NCI-H82 treated with DMSO at 0.1 percent for 48 hours (cell line): Measurements from ENCODE around the gene TNFAIP8L1.
A peak's percentile ranks its signal among the peaks of the same experiment; 100 is the strongest.
"Not testable (repeated sequence)": the region's sequence is repeated elsewhere in the genome, so short reads cannot be mapped to it uniquely, and the experiment has no call there.

ENCODE experiments used
- DNase-seq: peaks from one replicate; lab custom pipeline; 2025; ENCODE audit not compliant: unreplicated experiment; lab: John Stamatoyannopoulos, UW

Gene TNFAIP8L1

DNA sequence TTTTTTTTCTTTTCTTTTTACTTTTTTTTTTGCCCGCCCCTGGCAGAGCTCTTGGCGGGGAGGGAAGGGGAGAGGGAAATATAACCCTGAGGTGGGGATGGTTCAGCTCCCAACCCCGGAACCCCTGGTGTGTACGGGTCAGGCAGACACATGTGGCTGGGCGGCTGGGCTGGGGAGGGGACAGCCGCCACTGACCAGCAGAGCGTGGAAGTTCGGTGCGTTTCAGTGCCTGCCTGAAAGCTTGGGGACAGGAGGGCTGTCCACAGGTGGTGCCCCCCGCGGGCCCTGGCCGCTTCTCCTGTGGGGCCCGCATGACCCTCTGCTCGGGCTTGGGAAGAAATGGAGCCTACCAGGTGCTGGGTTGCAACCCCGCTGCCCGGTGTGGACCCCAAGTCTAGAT lies 36.0 kb downstream of the TNFAIP8L1 start:
- DNase-seq = no peak

DNA sequence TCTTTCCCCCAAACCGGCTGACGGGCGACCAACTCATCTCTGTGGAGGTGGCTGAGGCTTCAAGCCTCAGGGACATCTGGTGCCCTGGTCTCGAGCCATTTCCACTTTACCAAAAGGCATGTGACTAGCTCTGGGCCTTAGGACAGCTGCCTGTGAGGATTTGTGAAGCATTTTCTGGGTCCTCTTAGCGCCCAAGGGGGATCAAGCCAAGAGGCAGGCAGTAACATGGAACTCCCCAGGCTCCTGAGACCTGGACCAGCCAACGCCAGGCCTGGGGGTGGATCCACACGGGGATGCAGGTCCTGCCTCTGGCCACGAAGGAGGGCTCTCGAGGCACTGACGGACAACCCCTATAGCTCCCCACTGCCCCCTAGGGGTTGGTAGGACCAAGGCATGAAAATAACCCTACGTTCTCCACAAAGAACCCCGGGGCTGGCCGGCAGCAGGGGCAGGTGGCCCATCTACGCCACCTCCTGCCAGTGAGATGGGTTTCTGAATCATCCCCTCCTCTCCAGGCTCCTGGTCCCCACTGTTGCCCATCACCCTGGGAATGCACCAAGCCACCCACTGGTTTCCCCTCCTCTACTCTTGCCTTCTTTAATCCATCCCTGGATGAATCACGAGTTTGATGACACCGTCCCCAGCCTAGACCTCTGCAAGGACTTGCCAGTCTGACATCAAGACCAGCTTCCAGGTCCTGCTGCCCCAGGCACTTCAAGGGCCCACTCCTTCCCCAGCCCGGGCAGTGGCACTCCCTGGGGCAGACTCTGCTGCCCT lies 37.8 kb downstream of the TNFAIP8L1 start:
- peak; percentile 7 for DNase-seq

- no peak for DNase-seq
Measured at GRCh38 chr19:4678881-4679790, 39.8 kb downstream of the TNFAIP8L1 start.

DNA sequence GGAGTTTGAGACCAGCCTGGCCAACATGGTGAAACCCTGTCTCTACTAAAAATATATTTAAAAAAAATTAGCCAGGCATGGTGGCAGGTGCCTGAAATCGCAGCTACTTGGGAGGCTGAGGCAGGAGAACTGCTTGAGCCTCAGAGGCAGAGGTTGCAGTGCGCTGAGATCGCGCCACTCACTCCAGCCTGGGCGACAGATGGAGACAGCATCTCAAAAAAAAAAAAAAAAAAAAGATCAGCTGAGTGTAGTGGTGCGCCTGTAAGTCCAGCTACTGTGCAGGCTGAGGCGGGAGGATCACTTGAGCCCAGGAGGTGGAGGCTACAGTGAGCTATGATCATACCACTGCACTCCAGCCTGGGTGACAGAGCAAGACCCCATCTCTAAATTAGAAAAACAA lies 40.7 kb downstream of the TNFAIP8L1 start:
- not testable (repeated sequence) for DNase-seq

- DNase-seq = no peak
Measured at GRCh38 chr19:4682417-4683200, 43.3 kb downstream of the TNFAIP8L1 start.

DNA sequence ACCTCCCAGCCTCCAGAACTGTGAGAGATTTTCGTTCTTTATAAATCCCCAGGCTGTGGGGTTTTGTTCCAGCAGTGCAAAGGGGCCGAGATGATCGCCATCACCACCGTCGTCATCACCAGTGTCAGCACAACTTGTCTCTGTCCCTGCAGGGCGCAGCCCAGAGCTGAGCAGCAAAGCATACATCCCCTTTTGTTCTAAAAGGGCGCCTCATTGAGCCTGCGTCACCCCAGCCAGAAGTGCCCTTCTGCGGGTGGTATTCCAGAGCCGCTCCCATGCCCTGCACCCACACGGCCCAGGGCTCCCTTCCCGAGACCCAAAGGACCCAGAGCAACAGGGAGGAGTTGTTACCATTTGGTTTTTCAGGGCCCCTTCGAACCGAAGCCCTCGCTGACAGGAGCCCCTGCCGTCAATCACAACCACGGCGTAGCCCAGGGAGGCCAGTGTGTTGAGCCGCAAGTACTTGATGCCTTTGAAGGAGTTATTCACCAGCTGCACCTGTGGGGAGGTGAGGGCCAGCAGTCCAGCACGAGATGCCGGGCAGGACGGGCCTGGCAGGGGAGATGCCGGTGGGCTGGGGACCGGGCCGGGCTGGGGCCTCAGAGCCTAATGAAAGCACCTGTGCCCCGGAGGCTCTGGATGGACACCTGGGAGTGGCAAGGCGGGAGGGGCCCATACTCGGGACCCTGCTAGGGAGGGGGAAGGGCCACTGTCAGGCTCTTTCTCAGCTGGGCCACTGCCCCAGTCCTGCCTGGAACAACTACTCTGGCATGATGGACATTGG lies 45.2 kb downstream of the TNFAIP8L1 start:
- DNase-seq = no peak

- no peak for DNase-seq
Measured at GRCh38 chr19:4686700-4687099, 47.4 kb downstream of the TNFAIP8L1 start.

- DNase-seq = no peak
Measured at GRCh38 chr19:4687396-4687795, 48.1 kb downstream of the TNFAIP8L1 start.

DNA sequence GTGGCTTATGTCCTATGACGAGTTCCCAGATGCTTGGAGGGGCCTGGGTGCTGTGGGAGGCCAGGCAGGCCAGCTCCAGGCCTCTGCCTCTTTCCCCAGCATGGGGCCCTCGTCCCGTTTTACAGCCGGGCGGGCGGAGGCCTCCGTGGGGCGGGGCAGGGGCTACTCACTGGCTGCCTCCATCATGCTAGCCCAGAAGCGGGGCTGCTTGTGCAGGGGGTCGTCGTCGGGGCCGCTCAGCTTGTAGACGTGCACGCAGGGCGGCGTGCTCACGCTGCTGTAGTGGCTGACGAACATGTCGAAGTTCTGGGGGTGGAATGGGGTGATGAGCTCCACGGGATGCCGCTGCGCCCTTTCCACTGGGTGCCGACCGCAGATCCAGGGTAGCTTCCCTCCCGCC lies 49.3 kb downstream of the TNFAIP8L1 start:
- no peak for DNase-seq

DNA sequence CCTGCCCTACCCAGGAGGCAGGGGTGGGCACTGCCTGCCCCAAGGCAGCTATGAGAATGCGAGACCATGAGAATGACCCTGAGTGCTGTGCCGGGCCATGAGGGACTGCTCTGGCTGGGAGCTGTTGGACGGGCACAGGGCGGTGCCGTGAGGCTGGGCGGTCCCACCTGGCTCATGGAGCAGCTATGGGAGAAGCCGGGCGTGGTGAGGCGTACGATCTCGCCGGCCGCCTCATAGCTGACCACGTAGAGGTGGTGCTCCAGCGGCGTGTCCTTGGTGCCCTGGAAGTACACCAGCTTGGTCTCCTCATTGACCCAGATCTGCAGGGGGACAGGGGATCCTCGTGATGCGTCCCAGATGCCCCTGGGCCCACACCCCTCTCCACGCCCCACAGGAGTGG lies 50.1 kb downstream of the TNFAIP8L1 start:
- no peak for DNase-seq

DNA sequence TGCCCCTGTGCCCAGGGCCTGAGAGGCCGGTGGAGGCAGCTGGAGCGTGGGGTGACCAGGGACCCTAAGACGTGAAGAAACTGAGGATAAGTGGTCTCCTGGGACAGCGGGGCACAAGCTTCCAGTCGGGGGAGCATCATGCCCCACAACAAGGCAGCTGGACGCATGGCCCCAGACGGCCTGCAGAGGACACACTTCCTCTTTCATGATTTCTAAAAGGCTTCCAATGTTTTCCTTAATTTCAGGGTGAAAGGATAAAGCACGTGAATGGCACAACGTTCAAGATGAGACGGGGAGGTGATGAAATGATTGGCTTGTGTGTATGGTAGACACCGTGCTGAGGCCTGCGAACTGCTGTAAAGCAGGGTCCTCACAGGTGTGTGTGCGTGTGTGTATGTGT lies 51.0 kb downstream of the TNFAIP8L1 start:
- no peak for DNase-seq

- DNase-seq = no peak
Measured at GRCh38 chr19:4691373-4691772, 52.1 kb downstream of the TNFAIP8L1 start.

DNA sequence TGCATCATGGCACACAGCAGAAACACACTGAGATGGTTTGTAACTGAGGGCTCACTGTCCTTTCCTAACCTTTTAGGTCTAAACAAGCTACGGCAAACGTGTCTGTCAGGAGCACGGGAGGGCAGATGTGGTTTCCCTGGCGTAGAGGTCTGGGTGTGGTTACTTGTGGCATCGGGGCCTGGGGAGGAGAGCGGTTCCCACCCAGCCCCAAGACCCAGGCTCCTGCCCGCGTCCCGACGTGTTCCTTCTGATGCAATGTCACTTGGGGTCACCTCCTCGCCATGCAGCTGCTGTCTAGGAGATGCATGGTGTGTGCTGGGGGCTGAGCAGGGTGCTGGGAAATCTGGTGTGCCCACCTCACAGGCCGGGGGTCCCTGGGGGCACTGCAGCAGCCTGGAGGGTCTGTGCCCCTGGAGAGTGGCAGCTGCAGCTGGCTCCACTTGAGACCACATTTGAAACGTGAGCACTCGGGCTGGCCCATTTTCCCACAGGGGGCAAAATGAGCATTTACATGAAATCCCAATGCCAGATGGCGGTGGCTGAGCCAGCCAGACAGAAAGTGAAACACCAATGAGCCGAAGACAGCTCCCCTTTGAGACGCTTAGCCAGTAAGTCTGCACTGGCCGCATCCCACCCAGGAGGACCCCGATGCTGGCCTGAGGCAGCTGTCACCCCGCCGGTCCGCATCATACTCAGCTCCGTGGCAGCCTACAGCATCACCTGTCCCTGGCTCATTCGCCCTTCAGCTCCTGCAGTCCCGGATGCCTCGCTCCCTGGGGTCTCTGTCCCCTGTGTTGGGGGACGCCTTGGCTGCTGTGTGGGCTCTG lies 53.1 kb downstream of the TNFAIP8L1 start:
- no peak for DNase-seq

DNA sequence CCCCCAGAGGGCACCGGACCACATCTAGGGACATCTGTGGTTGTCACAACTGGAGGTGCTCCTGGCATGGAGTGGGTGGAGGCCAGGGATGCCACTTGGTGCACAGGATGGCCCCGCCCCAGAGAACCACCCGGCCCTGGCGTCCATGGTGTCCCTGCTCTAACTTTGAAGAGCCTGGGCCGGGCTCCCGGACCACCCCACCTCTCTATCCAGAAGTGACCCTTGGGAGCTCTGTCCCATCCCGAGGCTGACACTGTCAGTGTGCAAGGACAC lies 53.7 kb downstream of the TNFAIP8L1 start:
- no peak for DNase-seq

GRCh38 chr19:4693471-4694121 lies 54.3 kb downstream of the TNFAIP8L1 start:
- DNase-seq = no peak

- no peak for DNase-seq
Measured at GRCh38 chr19:4694211-4694987, 55.1 kb downstream of the TNFAIP8L1 start.

DNA sequence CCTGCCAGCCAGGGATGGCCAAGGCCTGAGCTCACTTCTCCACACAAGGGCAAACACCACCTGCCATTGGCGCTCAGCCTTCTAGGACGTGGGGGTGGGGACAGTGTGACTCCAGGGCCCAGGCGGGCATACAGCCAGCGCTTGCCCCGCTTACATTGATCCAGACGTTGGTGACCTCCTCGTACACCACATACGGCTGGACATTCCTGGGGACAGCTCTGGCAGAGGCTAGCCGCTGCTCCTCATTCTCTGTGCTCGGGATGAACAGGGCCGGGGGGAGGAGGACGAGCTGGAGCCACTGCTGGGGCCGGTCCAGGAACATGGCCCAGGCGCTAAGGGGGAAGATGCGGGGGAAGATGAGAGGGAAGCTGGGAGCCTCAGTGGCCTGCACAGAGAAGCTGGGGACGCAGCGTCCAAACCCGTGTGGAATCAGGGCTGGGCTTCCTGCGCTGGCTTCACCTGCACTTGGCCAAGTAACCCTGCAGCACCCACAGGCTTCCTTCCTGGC lies 56.0 kb downstream of the TNFAIP8L1 start:
- DNase-seq = no peak

GRCh38 chr19:4697304-4697703 lies 58.0 kb downstream of the TNFAIP8L1 start:
- DNase-seq = no peak
